OCI-LY7 (cell line): ENCODE measurements around the gene TTC7B. TPM values are rescaled to one million over a fixed set of nuclear protein-coding genes. Genes with fewer than 3 reads are reported as not detected.

ENCODE experiments used
- BruUV-seq: library from RNA; stranded (reverse); fragments of 400-500 nt; replicated peaks from 2 replicates; lab custom pipeline; 2021; lab: Mats Ljungman, UMichigan
- CTCF ChIA-PET: fragments of 300-600 bp; sonication (Branson Sonifier 250); formaldehyde crosslinking; loops from one replicate; lab custom pipeline; 2022; ENCODE audit warnings: antibody characterized with exemption; ENCODE audit not compliant: unreplicated experiment; lab: Charles Lee
- POLR2A ChIA-PET: fragments of 300-600 bp; sonication (Branson Sonifier 250); formaldehyde crosslinking; loops from one replicate; lab custom pipeline; 2022; ENCODE audit warnings: antibody characterized with exemption; lab: Charles Lee
- DNase-seq: peaks from one replicate; pipeline ENCODE4 v3.0.0-alpha.2; 2015; ENCODE audit warnings: low spot score
- H2AFZ ChIP-seq: fragments of 200-600 bp; sonication (generic), shearing (Covaris generic); 2 replicates; pipeline ENCODE4 v1.6.1; 2014; ENCODE audit warnings: mild to moderate bottlenecking, antibody characterized with exemption, low read length, moderate library complexity
- H3K27ac ChIP-seq: fragments of 200-600 bp; sonication (generic); 2 replicates; pipeline ENCODE4 v1.5.1; 2014; ENCODE audit warnings: mixed run types, low read depth, mild to moderate bottlenecking, moderate library complexity, low read length, inconsistent platforms; ENCODE audit not compliant: poor library complexity, severe bottlenecking
- H3K36me3 ChIP-seq: fragments of 200-600 bp; sonication (generic); 2 replicates; pipeline ENCODE4 v1.6.1; 2014; ENCODE audit warnings: mild to moderate bottlenecking, antibody characterized with exemption, low read length, moderate library complexity, mixed read lengths; ENCODE audit not compliant: insufficient read depth
- H3K4me1 ChIP-seq: fragments of 200-600 bp; sonication (generic); 2 replicates; pipeline ENCODE4 v1.5.1; 2014; ENCODE audit warnings: mild to moderate bottlenecking, low read length; ENCODE audit not compliant: insufficient read depth, poor library complexity, severe bottlenecking
- H3K4me2 ChIP-seq: fragments of 200-600 bp; sonication (generic); 2 replicates; pipeline ENCODE4 v1.6.1; 2014; ENCODE audit warnings: mild to moderate bottlenecking, low read length
- H3K4me3 ChIP-seq: fragments of 200-600 bp; sonication (generic); 2 replicates; pipeline ENCODE4 v1.5.1; 2014; ENCODE audit warnings: mild to moderate bottlenecking, low read depth, low read length; ENCODE audit not compliant: poor library complexity, severe bottlenecking
- H3K79me2 ChIP-seq: fragments of 200-600 bp; sonication (generic); 2 replicates; pipeline ENCODE4 v1.6.1; 2016; ENCODE audit warnings: low read depth, mild to moderate bottlenecking, low read length, moderate library complexity, mixed read lengths; ENCODE audit not compliant: insufficient read depth
- H3K9me2 ChIP-seq: fragments of 200-600 bp; sonication (generic); 2 replicates; pipeline ENCODE4 v1.6.1; 2016; ENCODE audit warnings: mild to moderate bottlenecking, low read length, mixed read lengths; ENCODE audit not compliant: insufficient read depth
- H3K9me3 ChIP-seq: fragments of 200-600 bp; sonication (generic); 2 replicates; pipeline ENCODE4 v1.6.1; 2014; ENCODE audit warnings: mild to moderate bottlenecking, mixed run types, low read length, mixed read lengths
- H4K20me1 ChIP-seq: fragments of 200-600 bp; sonication (generic); 2 replicates; pipeline ENCODE4 v1.6.1; 2014; ENCODE audit warnings: mild to moderate bottlenecking, antibody characterized with exemption, low read length, moderate library complexity, mixed read lengths; ENCODE audit not compliant: insufficient read depth
- CTCF ChIP-seq: fragments of 200-600 bp; sonication (generic); conservative IDR thresholded peaks from 2 replicates; pipeline ENCODE4 v1.5.1; 2014; ENCODE audit warnings: mild to moderate bottlenecking, antibody characterized with exemption, low read length, moderate library complexity, mixed read lengths
- EZH2phosphoT487 ChIP-seq: fragments of 200-600 bp; sonication (generic); IDR thresholded peaks from 2 replicates; pipeline ENCODE4 v1.6.1; 2018; ENCODE audit warnings: low read depth, borderline replicate concordance, mild to moderate bottlenecking, mixed run types, antibody characterized with exemption, low read length, moderate library complexity, mixed read lengths
- intact Hi-C: fragments of 100-400 bp; cut with micrococcal nuclease; formaldehyde crosslinking; loops from one replicate; pipeline ENCODE4 v1.10.0; 2022; ENCODE audit not compliant: unreplicated experiment
- total RNA-seq, 2 experiments: library from RNA; depleted of rRNA in 1 of 2; stranded (reverse); fragments of >200 nt in 1 of 2; shearing (Covaris generic) in 1 of 2; gene quantifications; 2 replicates each; pipeline ENCODE4 v1.2.3, GENCODE V29; 2014 to 2022

TTC7B gene
- total RNA-seq, 2 experiments from 2014 or later: 0.19 to 0.51 TPM

GRCh38 chr14:90579816-90580215 lies 236.4 kb downstream of the TTC7B start:
- Histone ChIP-seq H3K4me1 (no peaks in the 10 kb centered on the region), H4K20me1 (no peaks in the 10 kb centered on the region), H3K27ac (no peak overlapping the region), H3K79me2 (no peaks in the 10 kb centered on the region), H3K9me3 (no peaks in the 10 kb centered on the region), H3K4me2 (no peak overlapping the region), H3K4me3 (no peak overlapping the region), H3K9me2 (no peaks in the 10 kb centered on the region), H2AFZ (no peak overlapping the region), H3K36me3 (no peaks in the 10 kb centered on the region)
- POLR2A ChIA-PET: no interaction called here
- TF ChIP-seq EZH2phosphoT487: no peak
- TF ChIP-seq CTCF: no peak
- CTCF ChIA-PET: no interaction called here
- BruUV-seq: no TSS peak
- intact Hi-C loops: no loop called here
- no peak for DNase-seq

- no peak for TF ChIP-seq EZH2phosphoT487
- TF ChIP-seq CTCF: no peak
- no peak overlapping the region for H2AFZ ChIP-seq
- H3K27ac ChIP-seq: no peak overlapping the region
- no TSS peak for BruUV-seq
- H3K4me1 ChIP-seq: no peaks in the 10 kb centered on the region
- H4K20me1 ChIP-seq: no peaks in the 10 kb centered on the region
- H3K4me3 ChIP-seq: no peak overlapping the region
- intact Hi-C loops: no loop called here
- no peaks in the 10 kb centered on the region for H3K79me2 ChIP-seq
- no peaks in the 10 kb centered on the region for H3K36me3 ChIP-seq
- H3K9me3 ChIP-seq: no peaks in the 10 kb centered on the region
- ChIA-PET CTCF (no interaction called here), POLR2A (no interaction called here)
- no peak for DNase-seq
- no peak overlapping the region for H3K4me2 ChIP-seq
- no peaks in the 10 kb centered on the region for H3K9me2 ChIP-seq
Observed at GRCh38 chr14:90579088-90579487, 237.1 kb downstream of the TTC7B start.

GRCh38 chr14:90578283-90578985 lies 237.8 kb downstream of the TTC7B start:
- POLR2A ChIA-PET: no interaction called here

More at GRCh38 chr14:90578283-90578985, 237.8 kb downstream of the TTC7B start:
- TF ChIP-seq CTCF (no peak), EZH2phosphoT487 (no peak)
- Histone ChIP-seq H2AFZ (no peak overlapping the region), H3K9me2 (no peaks in the 10 kb centered on the region), H3K9me3 (no peaks in the 10 kb centered on the region), H3K4me1 (no peaks in the 10 kb centered on the region), H3K4me3 (no peak overlapping the region), H4K20me1 (no peaks in the 10 kb centered on the region), H3K79me2 (no peaks in the 10 kb centered on the region), H3K27ac (no peak overlapping the region), H3K4me2 (no peak overlapping the region), H3K36me3 (no peaks in the 10 kb centered on the region)
- CTCF ChIA-PET: no interaction called here
- intact Hi-C loops: no loop called here
- no TSS peak for BruUV-seq
- DNase-seq: no peak
